GM10266 (cell line): Measurements from ENCODE around the gene MEAF6.

Source experiments
- DNase-seq: peaks from one replicate; pipeline ENCODE4 v3.0.0; 2012; ENCODE audit errors: extremely low spot score
- TF ChIP-seq, protein P1 (sequence below): IDR thresholded peaks from 2 replicates; pipeline ENCODE4 v1.5.1; 2012; ENCODE audit warnings: mild to moderate bottlenecking, low read depth; ENCODE audit not compliant: control insufficient read depth, insufficient read depth; ENCODE audit errors: missing control alignments

MEAF6 gene

DNA sequence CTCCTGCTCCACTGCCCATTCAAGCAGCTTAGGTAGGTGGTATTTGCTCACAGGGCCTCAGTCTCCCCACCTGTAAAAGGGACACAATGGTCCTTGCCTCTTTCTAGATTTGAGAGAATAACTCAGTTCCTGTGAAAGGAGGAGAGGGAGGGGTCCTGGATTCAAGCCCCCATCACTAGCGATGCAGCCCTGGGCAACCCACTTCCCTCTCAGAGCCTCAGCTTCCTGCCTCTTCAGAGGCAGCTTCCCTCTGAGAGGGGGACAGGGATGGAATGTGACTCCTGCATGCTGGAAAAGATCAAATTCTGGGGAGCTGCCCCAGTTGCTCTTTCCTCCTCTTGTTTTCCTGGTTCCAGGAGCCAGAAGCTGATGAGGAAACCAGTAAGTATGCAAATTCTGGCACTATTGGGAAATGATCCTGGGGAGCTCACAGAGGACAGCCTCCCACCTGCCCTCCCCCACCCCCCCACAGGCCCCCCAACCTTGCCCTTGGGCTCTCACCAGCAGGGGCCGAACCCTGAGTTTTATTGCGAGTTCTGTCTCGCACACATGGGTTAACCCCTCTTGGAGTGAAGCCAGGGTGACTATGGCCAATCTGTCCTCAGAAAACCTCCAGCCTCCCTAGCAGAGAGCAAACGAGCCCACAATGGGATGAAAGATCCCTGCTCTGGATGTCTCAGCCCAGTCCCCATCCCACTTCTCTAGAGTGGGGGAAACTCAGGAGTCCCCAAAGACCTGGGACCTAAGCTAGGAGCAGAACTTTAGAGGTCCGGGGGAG, 28.5 kb downstream of the MEAF6 start:
- TF ChIP-seq, protein P1, sequence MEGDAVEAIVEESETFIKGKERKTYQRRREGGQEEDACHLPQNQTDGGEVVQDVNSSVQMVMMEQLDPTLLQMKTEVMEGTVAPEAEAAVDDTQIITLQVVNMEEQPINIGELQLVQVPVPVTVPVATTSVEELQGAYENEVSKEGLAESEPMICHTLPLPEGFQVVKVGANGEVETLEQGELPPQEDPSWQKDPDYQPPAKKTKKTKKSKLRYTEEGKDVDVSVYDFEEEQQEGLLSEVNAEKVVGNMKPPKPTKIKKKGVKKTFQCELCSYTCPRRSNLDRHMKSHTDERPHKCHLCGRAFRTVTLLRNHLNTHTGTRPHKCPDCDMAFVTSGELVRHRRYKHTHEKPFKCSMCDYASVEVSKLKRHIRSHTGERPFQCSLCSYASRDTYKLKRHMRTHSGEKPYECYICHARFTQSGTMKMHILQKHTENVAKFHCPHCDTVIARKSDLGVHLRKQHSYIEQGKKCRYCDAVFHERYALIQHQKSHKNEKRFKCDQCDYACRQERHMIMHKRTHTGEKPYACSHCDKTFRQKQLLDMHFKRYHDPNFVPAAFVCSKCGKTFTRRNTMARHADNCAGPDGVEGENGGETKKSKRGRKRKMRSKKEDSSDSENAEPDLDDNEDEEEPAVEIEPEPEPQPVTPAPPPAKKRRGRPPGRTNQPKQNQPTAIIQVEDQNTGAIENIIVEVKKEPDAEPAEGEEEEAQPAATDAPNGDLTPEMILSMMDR = no peak
- no peak for DNase-seq

DNA sequence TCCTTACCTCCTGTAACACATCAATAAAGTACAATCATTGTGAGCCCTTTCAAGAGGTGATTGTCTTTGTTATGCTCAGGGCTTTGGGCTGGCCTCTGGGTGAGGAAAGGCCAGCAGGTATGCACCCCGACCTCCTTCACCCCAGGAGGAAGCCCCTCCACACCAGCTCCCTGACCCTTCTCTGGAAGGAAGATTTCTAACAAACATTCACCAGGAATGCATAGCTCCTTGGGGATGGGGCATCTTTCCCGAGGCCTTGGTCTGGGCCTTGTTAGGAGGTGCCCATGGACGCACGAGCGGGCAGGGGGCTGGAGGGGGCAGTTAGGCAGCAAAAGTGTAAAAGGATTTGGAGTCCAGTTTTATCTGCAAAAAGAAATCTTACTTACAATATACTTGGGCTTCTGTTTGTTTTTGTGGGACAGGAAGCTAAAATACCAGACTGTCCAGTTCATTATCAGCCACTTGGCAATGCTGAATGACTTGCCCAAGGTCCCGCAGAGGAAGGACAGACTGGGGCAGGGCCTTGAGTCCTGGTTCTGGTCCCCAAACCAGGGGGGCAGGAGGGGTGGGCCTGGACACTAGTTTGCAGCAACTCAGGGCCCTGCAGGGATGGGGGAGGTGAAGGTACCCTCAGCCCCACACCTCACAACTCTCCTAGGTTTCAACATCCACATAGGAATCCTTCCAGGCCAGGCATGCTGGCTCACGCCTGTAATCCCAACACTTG, 30.1 kb downstream of the MEAF6 start:
- TF ChIP-seq, protein P1 = no peak
- DNase-seq = no peak

DNA sequence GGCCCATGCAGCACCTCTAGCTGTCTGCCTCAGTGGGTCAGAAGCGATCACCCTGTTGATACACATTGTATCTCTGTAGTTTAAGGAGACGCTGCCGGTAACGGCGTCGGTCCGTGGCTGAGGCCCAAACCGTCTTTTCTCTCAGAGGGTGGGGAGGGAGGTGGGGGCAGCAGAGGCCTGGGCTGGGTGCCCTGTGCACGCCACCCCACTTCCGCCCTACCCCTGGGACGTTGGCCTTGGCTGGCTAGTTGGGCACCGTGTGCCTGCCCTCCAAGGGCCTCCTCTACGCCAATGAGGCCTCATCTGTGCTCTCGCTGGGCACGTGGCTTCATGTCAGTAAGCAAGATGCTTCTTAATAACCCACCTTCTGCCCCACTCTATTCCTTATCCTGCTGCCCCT, 30.8 kb downstream of the MEAF6 start:
- no peak for DNase-seq
- TF ChIP-seq, protein P1 = no peak

DNA sequence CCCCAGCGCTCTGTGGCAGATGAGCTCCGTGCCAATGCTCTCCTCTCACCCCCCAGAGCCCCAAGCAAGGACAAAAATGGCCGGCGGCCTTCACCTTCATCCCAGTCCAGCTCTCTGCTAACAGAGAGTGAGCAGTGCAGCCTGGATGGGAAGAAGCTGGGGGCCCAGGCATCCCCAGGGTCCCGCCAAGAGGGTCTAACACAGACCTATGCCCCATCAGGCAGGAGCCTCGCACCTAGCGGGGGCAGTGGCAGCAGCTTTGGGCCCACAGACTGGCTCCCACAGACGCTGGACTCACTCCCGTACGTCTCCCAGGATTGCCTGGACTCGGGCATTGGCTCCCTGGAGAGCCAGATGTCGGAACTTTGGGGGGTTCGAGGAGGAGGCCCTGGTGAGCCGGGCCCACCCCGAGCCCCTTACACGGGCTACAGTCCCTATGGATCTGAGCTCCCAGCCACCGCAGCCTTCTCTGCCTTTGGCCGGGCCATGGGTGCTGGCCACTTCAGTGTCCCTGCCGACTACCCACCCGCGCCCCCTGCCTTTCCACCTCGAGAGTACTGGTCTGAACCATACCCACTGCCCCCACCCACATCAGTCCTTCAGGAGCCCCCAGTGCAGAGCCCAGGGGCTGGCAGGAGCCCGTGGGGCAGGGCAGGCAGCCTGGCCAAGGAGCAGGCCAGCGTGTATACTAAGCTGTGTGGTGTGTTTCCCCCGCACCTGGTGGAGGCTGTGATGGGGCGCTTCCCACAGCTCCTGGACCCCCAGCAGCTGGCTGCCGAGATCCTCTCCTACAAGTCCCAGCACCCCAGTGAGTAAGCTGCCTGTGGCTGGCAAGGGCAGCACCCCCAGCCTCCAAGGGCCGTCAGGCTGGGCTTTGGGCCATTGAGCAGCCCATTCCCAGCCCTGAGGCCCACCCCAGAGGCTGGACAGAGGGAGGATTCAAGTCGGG, 31.5 kb downstream of the MEAF6 start:
- TF ChIP-seq, protein P1 = no peak
- DNase-seq = no peak

DNA sequence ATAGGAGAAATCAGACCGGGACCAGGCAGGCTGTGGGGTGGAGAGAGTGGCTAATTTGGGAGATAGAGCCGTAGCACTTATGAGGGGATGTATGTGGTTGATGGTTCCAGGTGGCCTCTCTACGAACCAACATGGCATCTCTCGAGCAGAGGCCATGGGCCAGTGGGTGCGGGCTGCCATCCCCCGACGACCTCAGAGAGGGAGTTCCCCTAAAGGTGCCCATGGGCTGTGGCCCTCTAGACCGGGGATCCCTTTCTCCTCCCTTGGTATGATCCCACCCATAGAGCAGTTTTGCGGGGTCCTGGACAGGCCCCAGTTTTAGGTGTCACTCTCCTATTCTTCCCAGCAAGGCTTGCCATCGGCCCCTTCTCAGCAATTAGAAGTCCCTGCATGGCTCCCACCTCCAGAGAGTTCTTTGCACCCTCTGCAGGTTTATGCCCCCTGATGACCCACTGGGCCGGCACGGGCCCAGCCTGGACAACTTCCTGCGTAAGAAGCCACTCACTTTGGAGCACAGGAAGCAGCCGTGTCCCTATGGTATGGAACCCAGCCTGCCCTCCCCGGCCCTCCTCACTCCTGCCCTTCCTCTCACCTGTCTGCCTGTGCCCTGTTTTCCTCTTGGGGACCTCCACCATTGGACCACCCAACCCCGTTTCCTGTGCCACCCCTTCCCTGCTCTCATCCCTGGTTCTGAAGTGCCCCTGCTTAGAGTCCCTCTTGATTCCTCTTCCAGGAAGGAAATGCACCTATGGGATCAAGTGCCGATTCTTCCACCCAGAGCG, 32.4 kb downstream of the MEAF6 start:
- TF ChIP-seq, protein P1 = no peak
- no peak for DNase-seq

DNA sequence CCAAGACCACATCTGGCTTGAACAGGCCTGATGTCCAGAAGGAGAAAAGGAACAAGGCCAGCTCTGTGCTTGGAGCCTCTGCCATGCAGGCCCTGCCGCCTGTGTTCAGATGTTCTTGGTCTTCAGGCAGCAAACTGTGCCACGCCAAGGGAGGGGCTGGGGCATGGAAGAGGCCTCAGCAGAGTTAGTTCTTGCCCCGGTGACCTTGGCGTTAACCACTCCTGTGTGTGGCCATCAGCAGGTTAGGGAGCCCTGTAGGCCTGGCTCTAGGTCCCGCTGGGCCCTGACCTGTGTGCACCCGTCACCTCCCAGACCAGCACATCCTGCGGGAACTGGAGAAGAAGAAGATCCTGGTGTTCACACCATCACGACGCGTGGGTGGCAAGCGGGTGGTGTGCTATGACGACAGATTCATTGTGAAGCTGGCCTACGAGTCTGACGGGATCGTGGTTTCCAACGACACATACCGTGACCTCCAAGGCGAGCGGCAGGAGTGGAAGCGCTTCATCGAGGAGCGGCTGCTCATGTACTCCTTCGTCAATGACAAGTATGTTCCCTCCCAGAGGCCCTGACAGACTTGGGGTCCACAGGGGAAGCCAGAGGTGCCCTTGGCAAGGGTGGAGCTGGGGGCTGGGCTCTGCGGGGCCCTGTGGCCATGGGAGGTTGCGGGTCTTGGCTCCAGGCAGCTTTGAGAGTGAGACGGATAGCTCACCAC, 33.1 kb downstream of the MEAF6 start:
- TF ChIP-seq, protein P1 = no peak
- DNase-seq = no peak
